Panc1 (cell line): ENCODE measurements around the gene SH2D1A. TPM values are rescaled to one million over a fixed set of nuclear protein-coding genes. Genes with fewer than 3 reads are reported as not detected.

Experiments
- ATAC-seq: fragments of 200-7000 bp; cut with Tn5 transposase; 2 replicates; pipeline ENCODE4 v1.9.1; 2020; ENCODE audit warnings: mild to moderate bottlenecking, moderate library complexity
- BruUV-seq: library from RNA; stranded (reverse); fragments of 400-500 nt; replicated peaks from 2 replicates; lab custom pipeline; 2021; lab: Mats Ljungman, UMichigan
- CTCF ChIA-PET: fragments of 300-600 bp; sonication (Branson Sonifier 250); formaldehyde crosslinking; loops from one replicate; lab custom pipeline; 2022; ENCODE audit warnings: antibody characterized with exemption; lab: Charles Lee
- POLR2A ChIA-PET: fragments of 300-600 bp; sonication (Branson Sonifier 250); formaldehyde crosslinking; loops from one replicate; lab custom pipeline; 2022; ENCODE audit warnings: antibody characterized with exemption; lab: Charles Lee
- DNase-seq: peaks from one replicate; pipeline ENCODE4 v3.0.0-alpha.2; 2010; ENCODE audit warnings: low read depth, low spot score
- H3K27ac ChIP-seq: 2 replicates; pipeline ENCODE4 v1.5.1; 2011; ENCODE audit warnings: mild to moderate bottlenecking, low read length, inconsistent platforms
- H3K27me3 ChIP-seq: fragments of 200-500 bp; sonication (Bioruptor generic); 2 replicates; pipeline ENCODE4 v1.6.0; 2014; ENCODE audit warnings: low read length, inconsistent platforms; ENCODE audit not compliant: control insufficient read depth, insufficient read depth
- H3K36me3 ChIP-seq: fragments of 200-500 bp; sonication (Bioruptor generic); 2 replicates; pipeline ENCODE4 v1.5.1; 2014; ENCODE audit warnings: inconsistent platforms, mild to moderate bottlenecking, low read length, moderate library complexity; ENCODE audit not compliant: control insufficient read depth, insufficient read depth
- H3K4me1 ChIP-seq: 2 replicates; pipeline ENCODE4 v1.5.1; 2011; ENCODE audit warnings: inconsistent platforms, mild to moderate bottlenecking, low read length, moderate library complexity; ENCODE audit not compliant: control insufficient read depth, insufficient read depth
- H3K4me3 ChIP-seq, 2 experiments: 2 replicates each; pipeline ENCODE4 v1.5.1; 2011 to 2012; ENCODE audit warnings: low read depth in 2 of 2, low read length in 2 of 2, mild to moderate bottlenecking in 2 of 2, inconsistent platforms in 1 of 2, moderate library complexity in 1 of 2
- H3K9me3 ChIP-seq: fragments of 200-500 bp; sonication (Bioruptor generic); 2 replicates; pipeline ENCODE4 v1.5.1; 2014; ENCODE audit warnings: low read depth, mild to moderate bottlenecking, inconsistent platforms, low read length, moderate library complexity; ENCODE audit not compliant: control insufficient read depth, insufficient read depth
- CTCF ChIP-seq: fragments of 450-650 bp; IDR thresholded peaks from 2 replicates; pipeline ENCODE4 v1.5.1; 2017; ENCODE audit warnings: mild to moderate bottlenecking
- POLR2AphosphoS5 ChIP-seq: IDR thresholded peaks from 2 replicates; pipeline ENCODE4 v1.6.1; 2012; ENCODE audit warnings: mild to moderate bottlenecking, low read depth, low read length, moderate library complexity
- REST ChIP-seq, 2 experiments: IDR thresholded peaks; 2 replicates each; pipeline ENCODE4 v1.6.1; 2011 to 2012; ENCODE audit warnings: low read depth in 2 of 2, control low read depth in 1 of 2, low read length in 1 of 2, mild to moderate bottlenecking in 1 of 2, moderate library complexity in 1 of 2; ENCODE audit not compliant: insufficient read depth in 1 of 2
- SIN3A ChIP-seq: IDR thresholded peaks from 2 replicates; pipeline ENCODE4 v1.6.1; 2012; ENCODE audit warnings: low read depth, mild to moderate bottlenecking, low read length, moderate library complexity, borderline replicate concordance; ENCODE audit not compliant: insufficient read depth
- TCF7L2 ChIP-seq: IDR thresholded peaks from 2 replicates; pipeline ENCODE4 v1.6.1; 2011; ENCODE audit warnings: mild to moderate bottlenecking, low read depth, low read length, inconsistent platforms
- in situ Hi-C: cut with HindIII; loops from 2 replicates; pipeline ENCODE4 v1.10.0; 2016; ENCODE audit warnings: low sequenced_read_pairs, low pct_unique_long_range_greater_than_20kb
- intact Hi-C: fragments of 100-400 bp; cut with micrococcal nuclease; formaldehyde crosslinking; loops from one replicate; pipeline ENCODE4 v1.10.0; 2022; ENCODE audit not compliant: unreplicated experiment
- total RNA-seq: library from RNA; stranded (reverse); gene quantifications from one replicate; pipeline ENCODE4 v1.2.1, GENCODE V29; 2021; ENCODE audit not compliant: unreplicated experiment

Gene SH2D1A
- total RNA-seq, 1 experiment from 2014 or later: 0.21 TPM

GRCh38 chrX:124348182-124348581, 1.8 kb downstream of the SH2D1A start:
- Histone ChIP-seq H3K27ac (no peak overlapping the region), H3K36me3 (no peaks in the 10 kb centered on the region), H3K4me1 (no peaks in the 10 kb centered on the region), H3K4me3 (no peak overlapping the region), H3K9me3 (no peaks in the 10 kb centered on the region), H3K27me3 (no peaks in the 10 kb centered on the region)
- TF ChIP-seq POLR2AphosphoS5 (no peak), REST (IDR thresholded peaks at IDR 0.05; ENCODE audit: insufficient read depth in 1 of 2, low read depth in 2 of 2, low read length in 1 of 2) (no peak), TCF7L2 (no peak), CTCF (no peak), SIN3A (no peak)
- ATAC-seq (no peak), DNase-seq (no peak)
- POLR2A ChIA-PET: no interaction called here
- in situ Hi-C loops (no loop called here), intact Hi-C loops (no loop called here)
- no TSS peak for BruUV-seq
- CTCF ChIA-PET: no interaction called here

- DNase-seq (no peak), ATAC-seq (no peak)
- intact Hi-C loops (no loop called here), in situ Hi-C loops (no loop called here)
- Histone ChIP-seq H3K36me3 (no peaks in the 10 kb centered on the region), H3K9me3 (no peaks in the 10 kb centered on the region), H3K4me1 (no peaks in the 10 kb centered on the region), H3K27me3 (no peaks in the 10 kb centered on the region), H3K4me3 (no peak overlapping the region), H3K27ac (no peak overlapping the region)
- ChIA-PET CTCF (no interaction called here), POLR2A (no interaction called here)
- no TSS peak for BruUV-seq
- no peak for TF ChIP-seq TCF7L2
- no peak for TF ChIP-seq SIN3A
- no peak for TF ChIP-seq CTCF
Measured at GRCh38 chrX:124348885-124349453, 2.6 kb downstream of the SH2D1A start.
